NCI-H2107 treated with DMSO at 0.1 percent for 48 hours (cell line): ENCODE measurements around the gene SLC9A3.
"Not testable (repeated sequence)": the region's sequence is repeated elsewhere in the genome, so short reads cannot be mapped to it uniquely, and the experiment has no call there.

ENCODE experiments used
- DNase-seq: peaks from one replicate; lab custom pipeline; 2025; ENCODE audit not compliant: unreplicated experiment; lab: John Stamatoyannopoulos, UW

The SLC9A3 gene

DNA sequence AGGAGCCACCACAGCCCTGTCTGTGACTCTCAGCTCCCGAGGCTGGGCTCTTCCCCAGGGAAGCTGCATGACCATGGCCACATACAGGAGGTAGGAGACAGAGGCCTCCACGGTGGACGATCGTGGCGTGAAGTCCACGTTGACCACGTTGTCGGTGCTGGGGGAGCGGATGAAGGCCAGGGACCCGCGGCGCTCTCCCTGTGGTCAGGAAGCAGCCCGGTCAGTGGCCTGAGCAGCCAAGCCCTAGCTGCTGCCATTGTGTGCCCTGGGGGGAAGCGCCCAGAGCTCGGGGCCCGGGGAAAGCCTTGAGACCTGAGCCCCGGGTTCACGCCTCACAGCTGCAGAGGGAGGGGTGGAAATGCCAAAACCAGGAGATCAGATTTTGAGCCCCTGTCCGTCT is 47.0 kb downstream of the SLC9A3 start:
- DNase-seq = no peak

DNA sequence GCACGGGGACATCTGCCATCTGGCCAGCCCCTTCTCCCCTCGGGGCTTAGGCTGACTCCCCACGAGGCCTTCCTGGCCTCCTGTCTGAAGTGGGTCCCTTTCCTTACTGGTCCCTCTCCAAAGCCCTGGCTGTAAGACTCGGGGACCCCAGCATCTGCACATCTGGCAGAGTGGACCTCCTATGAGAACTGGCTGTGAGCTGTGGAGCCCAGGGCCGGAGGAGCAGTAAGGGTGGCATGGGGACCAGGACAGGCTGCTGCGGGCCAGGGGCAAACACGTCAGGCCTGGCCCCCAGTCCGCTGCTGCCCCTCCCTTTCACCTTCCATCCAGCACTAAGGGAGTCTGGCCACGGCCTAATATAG is 47.5 kb downstream of the SLC9A3 start:
- no peak for DNase-seq

DNA sequence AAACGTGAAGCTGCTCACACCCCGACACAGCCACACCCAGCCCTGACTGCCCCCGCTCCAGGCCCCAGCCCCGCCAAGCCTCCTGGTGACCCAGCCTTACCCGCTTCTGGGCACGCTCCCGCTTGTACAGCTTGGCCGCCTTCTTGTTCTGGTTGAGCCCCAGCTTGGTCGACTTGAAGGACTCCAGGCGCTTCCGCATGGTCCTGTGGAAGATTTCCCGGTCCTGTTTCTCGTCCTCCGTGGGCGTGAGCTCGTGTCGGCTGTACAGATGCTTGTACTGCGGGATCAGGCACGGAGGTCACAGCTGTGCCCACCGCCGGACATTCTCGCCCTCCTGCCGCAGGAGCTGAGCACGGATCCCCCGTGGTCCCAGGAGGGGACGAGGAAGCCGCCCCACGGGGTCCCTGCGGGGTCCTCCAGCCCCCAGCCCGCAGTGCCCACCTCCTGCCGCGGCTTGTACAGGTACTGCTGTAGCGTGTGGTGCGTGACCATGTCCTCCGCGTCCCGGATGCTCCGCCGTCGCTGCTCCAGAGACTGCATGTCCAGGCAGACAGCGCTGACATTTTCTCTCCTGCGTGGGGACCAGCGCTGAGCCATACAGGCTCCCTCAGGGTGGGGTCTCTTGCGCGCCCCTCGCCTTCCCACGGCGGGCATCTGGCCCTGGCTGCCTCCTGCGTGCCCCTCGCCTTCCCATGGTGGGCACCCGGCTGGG is 48.0 kb downstream of the SLC9A3 start:
- DNase-seq = no peak

DNA sequence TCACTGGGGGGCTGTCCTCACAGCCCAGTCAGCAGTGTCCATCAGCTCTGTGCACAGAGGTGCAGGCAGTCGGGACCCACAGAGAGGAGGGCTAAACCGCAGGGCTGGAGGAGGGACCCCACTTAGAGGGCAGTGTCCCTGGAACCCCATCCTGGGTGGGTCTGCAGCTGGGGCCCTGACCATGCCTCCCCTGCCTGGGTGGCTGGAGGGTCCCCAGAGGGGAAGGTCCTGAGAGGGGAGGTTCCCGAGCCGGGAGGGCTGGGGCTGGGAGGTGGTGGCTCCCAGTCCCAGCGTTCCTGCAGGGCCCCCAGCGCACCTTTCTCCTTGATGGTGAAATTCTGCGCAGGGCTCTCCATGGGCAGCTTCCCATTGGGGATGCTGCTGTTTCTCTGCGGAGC is 48.5 kb downstream of the SLC9A3 start:
- no peak for DNase-seq

DNA sequence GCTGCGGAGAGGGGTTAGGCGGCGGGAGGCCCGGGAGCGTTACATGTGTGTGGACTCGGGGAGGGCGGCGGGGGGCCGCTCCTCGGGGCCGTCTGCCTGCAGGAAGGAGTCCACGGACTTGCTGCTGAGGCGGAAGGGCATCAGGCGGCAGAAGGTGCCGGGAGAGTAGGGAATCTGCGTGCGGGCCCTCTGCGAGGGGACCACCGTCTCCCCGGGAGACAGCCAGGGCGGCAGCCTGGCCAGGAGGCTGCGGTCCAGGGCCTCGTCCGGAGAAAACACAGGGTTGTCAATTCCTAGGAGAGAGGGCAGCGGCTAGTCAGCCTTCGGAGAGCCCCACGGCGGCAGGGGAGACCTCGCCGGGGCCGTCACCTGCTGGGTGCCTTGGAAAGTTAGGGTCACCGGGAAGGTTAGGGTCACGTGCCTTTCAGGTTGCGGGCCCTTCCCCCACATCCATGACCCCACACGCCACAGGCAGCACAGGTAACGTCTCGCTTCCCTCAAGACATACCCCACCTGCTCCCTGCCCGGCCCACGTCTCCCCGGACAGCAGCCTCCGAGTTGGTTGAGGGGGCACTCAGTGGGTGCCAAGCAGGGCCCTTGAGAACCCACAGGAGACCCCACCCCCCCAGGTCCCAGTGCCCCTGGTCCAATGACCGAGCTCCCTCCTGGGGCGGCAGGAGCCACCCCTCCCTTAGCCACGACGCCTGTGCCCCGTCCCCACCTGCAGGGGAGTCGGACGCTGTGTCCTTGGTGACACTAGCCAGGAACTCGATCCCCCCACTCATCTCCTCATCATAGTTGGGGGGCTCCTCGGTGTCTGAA is 49.2 kb downstream of the SLC9A3 start:
- DNase-seq = no peak

DNA sequence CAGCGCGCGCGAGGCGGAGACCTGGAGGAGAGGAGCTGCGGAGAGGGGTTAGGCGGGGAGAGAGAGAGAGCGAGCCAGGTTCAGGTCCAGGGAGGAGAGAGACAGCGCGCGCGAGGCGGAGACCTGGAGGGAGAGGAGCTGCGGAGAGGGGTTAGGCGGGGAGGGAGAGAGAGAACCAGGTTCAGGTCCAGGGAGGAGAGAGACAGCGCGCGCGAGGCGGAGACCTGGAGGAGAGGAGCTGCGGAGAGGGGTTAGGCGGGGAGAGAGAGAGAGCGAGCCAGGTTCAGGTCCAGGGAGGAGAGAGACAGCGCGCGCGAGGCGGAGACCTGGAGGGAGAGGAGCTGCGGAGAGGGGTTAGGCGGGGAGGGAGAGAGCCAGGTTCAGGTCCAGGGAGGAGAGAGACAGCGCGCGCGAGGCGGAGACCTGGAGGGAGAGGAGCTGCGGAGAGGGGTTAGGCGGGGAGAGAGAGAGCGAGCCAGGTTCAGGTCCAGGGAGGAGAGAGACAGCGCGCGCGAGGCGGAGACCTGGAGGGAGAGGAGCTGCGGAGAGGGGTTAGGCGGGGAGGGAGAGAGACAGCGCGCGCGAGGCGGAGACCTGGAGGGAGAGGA is 49.9 kb downstream of the SLC9A3 start:
- not testable (repeated sequence) for DNase-seq

DNA sequence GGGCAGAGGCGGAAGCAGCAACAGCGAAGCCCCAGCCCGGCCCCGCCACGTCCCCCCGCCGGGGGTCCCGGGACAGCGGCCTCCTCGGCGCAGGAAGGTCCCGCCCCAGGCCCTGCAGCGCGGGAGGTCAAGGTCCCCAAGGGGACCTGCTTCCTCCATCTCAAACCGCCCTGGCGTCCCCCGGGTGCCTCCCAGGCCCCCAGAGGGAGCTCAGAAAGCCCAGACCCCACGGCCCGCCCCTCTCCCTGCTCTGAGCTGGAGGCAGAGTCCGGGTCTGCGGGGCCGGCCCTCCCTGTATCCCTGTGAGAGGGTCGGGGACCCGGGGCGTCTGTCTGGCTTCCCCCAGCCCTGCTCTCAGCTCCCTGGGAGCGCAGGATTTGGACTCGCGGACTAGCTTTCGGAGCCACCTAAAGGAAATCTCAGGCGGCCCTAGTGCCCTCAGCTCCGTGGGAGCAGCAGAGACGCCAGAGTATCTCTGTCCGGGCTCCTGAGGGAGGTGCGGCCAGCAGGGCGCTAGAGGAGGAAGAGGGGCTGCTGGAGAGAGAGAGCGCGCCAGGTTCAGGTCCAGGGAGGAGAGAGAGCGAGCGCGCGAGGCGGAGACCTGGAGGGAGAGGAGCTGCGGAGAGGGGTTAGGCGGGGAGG is 50.6 kb downstream of the SLC9A3 start:
- DNase-seq = no peak

DNA sequence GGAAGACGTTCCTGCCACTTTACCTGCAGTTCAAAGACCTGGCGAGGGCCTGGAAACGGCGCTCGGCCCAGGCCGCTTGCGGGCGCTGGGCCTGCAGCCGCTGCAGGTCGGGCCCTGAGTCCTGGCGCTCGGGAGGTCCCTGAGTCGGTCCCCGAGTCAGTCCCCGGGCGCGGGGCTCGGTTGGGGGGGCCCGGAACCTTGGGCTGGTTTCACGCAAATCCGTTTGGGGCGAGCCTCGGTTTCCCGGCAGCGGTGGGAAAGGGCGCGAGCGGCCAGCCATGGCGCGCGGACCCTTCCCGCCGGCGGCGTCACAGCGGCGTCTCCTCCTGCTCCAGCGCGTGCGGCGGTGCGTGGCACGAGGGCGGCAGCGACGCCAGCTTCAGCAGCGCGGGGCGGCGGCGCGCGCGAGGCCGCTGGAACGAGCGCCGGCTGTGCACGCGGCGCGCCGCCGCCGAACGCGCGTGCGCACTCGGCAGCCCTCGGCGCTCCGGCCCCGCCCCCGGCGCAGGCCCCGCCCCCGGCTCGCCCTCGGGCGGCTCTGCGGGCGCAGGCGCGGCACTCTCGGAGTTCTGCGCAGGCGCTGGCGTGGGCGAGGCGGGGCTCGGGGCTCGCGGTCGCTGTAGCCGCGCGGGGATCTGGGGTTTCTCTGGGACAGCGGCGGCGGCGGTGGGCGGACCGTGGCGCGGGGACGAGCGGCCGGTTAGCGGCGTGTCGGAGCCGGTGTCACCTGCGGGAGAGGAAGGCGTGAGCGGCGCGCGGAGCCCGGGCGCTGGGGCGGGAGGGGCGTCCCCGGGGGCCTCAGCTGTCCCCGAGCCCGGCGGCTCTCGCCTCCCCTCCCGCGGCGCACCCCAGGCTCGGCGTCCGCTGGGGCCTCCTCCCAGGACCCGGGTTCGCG is 51.3 kb downstream of the SLC9A3 start:
- peak; percentile 81 for DNase-seq

DNA sequence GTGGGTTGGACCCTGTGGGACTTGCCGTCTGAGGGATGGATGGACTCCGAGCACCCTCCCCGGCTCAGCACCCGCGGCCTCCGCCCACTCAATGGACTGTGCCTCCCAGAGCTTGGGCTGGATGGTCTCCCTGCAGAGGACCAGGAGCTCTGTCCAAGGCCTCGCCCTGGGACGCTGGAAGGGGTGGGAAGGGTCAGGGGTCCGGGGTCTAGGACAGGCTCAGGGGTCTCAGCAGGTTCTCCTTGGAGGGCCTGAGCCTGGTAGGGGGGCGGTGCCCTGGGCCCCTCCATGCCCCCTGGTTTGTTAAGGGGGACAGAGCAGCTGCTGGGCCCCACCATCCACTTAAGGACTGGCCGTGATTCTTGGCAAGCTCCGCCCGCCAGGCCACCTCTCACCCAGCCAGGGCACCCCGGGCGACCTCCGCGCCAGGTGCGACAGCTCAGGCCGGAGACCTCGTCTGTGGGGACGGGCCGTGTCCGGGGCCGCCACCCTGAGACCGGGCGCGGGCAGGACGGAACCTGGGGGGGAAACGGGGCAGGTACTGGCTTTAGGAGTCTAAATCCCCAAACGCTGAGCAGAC is 52.1 kb downstream of the SLC9A3 start:
- DNase-seq = no peak

DNA sequence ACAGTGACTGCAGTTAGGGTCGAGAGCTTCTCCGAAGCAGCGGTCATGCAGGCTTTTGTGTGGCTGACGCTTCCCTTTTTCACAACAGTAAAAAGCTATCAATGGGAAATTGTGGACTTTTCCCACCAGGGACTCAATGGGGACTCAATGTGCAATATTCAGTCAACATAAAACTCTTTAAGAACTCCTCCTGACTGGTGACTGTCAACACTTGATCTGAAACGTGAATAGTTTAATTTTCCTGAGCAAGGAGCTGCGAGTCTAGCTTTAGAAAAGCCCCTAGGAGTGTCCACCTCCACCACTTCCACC is 52.5 kb downstream of the SLC9A3 start:
- no peak for DNase-seq

DNA sequence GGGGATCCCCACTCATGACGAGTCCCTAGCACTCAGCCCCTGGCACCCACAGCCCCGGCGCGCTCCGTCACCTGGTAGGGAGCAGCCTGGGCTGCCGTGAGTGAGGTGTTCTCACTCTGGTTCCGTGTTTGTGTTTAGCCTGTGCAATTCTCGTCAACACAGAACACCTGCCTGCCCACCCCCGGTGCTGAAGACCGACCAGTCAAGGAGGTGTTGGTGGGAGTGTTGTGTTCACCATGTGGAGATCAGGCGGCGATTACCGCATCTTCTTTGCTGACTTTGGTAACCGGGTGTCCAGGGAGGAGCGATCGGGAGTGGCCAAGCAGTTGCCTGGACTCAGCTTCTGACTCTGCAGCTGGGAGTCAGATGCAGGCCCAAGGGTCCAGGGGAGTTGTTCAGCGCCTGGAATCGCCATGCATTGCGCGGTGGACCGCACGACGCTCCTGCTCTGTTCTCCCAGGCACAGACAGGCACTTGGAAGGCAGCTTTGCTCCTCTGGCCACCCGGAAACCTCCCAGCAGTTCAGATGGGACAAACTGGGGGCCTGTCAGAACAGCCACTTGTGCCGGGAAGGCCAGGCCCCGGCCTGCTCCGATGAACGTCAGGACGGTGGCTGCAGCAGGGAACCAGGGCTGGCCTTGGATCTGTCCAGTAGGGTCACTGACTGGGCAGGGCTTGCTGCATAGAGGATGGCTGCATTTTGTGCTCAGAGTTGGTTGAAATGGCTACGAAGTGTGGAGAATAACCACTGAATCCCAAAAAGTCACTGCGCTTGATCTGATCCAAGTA is 53.1 kb downstream of the SLC9A3 start:
- DNase-seq = peak; percentile 20

DNA sequence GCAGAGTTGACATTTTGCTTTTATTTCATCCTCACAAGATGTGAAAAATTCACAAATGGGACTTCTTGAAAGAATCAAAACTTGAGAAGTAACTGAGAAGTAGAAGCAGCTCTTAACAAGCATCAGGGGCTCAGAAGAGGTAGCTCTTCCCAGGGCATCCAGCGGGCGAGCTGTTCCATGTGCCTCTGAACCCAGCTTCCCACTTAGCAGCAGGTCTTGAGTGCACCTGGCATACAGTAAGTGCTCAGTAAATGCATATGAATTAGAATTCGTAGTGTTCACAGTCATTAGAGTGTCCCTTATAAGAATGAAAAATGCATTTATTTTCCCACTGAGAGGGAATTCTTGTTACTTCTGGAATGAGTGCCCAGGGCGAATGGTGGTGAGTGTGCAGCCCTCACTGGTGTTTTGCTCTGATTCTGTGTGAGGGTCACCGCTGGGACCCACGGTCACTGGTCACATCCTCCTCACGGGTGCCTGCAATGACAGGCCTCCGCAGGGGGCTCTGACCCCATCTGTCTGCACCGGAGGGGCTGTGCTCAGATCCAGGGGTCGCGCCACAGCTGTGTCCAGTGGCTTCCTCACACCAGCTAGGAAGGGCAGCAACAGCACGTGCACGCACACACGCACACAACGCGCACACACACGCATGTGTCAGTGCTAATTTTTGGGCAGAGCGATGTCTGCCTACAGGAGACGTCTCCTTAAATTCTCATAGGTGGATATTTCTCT is 54.3 kb downstream of the SLC9A3 start:
- no peak for DNase-seq

DNA sequence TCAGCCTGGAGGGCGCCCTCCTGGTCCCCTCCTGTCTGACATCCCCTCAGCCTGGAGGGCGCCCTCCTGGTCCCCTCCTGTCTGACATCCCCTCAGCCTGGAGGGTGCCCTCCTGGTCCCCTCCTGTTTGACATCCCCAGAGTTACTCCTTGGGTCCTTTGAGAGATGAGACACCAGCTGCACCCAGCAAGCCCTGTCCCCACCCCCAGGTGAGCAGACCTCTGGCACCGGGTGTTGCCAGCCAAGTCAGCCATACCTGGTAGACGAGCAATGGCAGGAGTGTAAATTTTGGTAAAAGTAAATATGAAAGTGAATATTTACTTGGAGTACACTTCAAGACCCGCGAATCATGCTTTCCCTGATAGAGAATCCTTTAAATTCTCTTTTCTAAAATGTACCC is 55.8 kb downstream of the SLC9A3 start:
- DNase-seq = no peak

DNA sequence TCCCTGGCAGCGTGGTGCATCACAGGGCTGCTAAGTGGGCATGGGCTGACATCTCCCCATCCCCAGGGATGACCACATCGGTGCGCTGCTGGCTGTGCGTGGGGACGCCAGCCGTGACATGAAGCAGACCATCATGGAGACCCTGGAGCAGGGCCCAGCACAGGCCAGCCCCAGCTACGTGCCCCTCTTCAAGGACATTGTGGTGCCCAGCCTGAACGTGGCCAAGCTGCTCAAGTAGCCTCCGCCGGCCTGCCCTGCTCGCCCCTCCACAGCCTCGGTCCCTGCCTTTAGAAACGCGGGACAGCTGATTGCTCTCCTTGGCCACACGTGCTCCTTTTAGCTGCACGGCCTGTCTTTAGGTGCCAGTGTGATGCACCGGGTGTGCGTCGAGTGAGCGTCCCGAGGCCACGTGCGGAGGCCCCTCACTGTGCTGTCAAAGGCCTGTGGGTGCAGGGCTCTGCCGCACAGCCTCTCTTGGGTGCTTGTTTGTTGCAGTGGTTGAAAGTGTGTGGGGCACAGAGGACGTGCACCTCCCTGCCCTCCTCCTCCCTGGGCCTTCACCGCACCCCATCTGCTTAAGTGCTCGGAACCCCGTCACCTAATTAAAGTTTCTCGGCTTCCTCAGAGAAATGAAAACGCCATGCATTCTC is 57.5 kb downstream of the SLC9A3 start:
- no peak for DNase-seq

DNA sequence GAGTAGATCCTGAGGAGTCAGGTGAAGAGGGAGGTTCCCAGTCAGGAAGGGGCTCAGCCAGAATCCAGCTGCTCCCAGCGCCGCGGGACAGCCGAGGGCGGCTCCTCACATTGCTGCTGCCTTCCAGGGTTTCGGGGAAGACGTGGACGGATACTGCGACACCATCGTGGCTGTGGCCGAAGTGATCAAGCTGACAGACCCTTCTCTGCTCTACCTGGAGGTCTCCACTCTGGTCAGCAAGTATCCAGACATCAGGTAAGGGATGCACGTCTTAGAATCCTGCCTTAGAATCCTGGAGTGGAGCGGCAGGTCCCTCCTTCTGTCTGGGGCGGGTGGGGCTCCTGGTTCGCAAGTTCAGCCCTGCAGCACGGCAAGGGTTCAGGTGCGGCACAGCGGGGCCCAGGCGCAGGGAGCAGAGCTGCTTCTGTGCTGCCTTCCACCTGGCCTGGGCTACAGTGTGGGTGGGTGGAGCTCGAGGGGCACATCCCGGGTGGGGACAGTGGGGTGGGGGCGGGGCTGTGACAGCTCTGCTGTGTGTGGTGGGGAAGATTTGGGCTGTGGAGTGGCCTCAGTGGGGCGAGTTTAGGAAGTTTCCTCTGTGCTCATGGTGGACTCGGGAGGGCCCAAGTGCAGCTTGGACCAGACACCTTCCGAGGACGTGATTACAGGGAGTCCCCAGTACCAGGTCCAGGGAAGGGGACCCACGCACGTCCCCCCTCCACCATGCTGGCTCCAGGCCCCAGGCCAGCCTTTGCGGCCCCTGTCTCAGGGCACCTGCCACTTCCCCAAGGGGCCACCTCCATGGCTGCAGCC is 58.5 kb downstream of the SLC9A3 start:
- DNase-seq = no peak

DNA sequence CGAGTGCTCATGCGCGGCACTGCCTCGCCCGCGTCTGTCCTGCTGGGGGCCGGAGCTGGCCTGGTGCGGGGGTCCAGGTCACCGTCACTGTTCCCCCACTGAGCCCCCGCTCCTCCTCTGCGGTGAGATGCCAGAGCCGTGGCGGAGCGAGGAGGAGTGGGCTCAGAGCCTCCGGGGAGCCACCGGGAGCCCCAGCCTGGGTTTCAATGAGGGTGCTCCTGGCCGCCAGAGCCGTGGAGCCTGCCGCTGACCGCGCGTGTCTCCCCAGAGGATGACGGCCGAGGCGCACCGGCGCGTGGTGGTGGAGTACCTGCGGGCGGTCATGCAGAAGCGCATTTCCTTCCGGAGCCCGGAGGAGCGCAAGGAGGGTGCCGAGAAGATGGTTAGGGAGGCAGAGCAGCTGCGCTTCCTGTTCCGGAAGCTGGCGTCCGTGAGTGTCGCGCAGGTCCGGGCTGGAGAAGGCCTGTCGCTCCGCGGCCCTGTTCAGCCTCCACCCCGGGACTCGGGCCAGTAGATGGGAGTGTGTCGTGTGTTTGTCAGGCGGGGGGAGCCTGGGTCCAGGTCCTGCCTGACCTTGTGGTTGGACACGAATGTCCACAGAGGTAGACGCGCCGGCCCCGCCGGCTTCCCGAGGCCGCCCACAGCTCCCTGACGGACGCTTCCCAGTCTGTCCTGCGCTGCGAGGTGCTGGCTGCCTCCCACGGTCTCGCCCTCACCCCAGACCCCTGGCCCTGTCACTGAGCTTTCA is 59.2 kb downstream of the SLC9A3 start:
- DNase-seq = no peak

DNA sequence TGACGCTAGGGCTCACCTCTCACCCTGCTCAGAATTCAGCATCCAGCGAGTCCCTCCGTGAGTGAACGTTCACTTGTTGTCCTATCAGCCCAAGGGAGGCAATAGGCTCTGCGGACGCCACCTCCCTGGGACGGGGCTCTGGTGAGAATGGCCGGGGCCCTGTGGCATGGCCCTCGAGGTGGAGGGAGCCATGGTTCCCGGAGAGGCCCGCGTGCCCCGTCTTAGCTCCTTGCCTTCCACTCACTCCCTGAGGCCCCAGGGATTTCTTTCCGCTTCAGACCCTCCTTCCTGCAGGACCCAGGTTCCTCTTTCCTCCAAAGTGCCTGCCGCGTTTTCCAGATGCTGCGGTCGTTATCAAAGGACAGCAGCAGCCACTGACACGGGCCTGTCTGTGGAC is 59.8 kb downstream of the SLC9A3 start:
- no peak for DNase-seq
